Cardiac fibroblast (primary cell): ENCODE measurements around the gene MIDN.

Experiments used
- DNase-seq, 2 donors: peaks; one replicate each; pipeline versions ENCODE4 v3.0.0 to v3.0.0-alpha.2; 2010; ENCODE audit warnings: low read depth in 2 of 2
- H3K4me3 ChIP-seq, 2 donors: replicated peaks in 1 of 2; 1 replicate in 1 of 2; 2 replicates in 1 of 2; pipeline ENCODE4 v1.5.1; 2011; ENCODE audit warnings: low read depth in 2 of 2, low read length in 2 of 2, mild to moderate bottlenecking in 2 of 2, moderate library complexity in 1 of 2
- TF ChIP-seq, protein P1 (sequence below): IDR thresholded peaks from one replicate; pipeline ENCODE4 v1.5.1; 2011; ENCODE audit warnings: low read depth, mild to moderate bottlenecking, low read length, inconsistent platforms

Gene MIDN

DNA sequence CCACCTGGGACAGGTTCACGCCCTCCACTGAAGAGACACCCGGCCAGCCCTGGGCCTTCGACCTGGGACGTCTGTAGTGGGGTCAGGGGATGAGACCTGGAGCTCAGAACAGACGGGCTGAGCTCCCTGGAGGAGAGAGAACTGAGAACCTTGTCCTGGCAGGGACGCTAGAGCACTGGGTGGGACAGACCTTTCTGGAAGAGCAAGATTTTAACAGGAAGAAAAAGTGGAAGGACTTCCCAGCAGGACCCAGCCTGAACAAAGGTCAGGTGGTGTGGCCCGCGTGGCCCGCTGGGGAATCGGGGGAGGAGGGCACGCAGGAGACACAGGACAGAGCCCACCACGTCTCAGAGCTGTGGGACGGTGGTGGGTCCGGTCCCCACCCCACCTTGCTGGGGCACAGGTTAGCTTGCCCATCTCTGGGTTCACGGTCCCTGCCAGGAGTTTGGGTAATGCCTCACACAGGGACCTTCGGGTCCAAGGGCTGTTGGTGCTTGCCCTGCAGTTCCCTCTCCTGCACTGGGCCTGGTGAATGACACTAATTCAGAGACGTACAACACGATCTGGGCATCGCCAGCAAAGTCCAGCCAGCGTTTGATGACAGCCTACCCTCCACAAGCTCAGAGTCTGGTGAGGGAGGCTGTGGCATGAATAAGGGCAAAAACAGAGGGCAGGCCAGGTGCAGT lies 36.1 kb downstream of the MIDN start:
- no peak for DNase-seq
- H3K4me3 ChIP-seq = no peak overlapping the region
- TF ChIP-seq, protein P1, sequence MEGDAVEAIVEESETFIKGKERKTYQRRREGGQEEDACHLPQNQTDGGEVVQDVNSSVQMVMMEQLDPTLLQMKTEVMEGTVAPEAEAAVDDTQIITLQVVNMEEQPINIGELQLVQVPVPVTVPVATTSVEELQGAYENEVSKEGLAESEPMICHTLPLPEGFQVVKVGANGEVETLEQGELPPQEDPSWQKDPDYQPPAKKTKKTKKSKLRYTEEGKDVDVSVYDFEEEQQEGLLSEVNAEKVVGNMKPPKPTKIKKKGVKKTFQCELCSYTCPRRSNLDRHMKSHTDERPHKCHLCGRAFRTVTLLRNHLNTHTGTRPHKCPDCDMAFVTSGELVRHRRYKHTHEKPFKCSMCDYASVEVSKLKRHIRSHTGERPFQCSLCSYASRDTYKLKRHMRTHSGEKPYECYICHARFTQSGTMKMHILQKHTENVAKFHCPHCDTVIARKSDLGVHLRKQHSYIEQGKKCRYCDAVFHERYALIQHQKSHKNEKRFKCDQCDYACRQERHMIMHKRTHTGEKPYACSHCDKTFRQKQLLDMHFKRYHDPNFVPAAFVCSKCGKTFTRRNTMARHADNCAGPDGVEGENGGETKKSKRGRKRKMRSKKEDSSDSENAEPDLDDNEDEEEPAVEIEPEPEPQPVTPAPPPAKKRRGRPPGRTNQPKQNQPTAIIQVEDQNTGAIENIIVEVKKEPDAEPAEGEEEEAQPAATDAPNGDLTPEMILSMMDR = no peak

DNA sequence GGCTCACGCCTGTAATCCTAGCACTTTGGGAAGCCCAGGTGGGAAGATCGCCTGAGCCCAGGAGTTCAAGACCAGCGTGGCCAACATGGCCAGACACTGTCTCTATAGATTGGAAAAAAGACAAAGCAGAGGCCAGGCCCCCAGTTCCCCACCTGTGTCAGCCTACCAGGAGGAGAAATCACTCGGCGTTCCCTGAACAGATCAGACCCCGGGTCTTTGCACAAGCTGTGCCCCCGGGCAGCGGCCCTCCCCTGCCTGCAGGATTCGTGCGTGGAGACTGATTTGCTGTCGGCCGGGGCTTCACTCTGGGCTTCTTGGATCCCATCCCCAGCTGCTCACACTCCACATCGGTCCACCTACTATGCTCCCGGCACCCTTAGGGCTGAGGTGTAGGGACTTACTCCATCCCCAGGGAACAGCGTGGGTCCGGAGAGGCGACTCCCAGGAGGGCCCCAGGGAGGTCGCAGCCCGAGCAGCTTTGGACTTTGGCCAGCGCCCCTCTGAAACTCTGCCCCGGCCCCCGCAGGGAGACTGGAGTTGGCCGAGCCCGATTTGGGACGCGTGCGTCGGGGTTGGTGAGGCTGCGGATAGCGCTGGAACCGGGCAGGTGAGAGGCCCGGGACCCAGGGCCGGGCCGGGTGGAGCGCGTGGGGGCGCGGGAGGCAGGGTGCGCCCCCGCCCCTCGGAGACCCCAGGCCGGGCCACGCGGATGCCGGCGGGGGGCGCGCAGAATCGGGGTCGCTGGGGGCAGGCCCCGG lies 36.8 kb downstream of the MIDN start:
- no peak overlapping the region for H3K4me3 ChIP-seq
- TF ChIP-seq, protein P1 = no peak
- no peak for DNase-seq

DNA sequence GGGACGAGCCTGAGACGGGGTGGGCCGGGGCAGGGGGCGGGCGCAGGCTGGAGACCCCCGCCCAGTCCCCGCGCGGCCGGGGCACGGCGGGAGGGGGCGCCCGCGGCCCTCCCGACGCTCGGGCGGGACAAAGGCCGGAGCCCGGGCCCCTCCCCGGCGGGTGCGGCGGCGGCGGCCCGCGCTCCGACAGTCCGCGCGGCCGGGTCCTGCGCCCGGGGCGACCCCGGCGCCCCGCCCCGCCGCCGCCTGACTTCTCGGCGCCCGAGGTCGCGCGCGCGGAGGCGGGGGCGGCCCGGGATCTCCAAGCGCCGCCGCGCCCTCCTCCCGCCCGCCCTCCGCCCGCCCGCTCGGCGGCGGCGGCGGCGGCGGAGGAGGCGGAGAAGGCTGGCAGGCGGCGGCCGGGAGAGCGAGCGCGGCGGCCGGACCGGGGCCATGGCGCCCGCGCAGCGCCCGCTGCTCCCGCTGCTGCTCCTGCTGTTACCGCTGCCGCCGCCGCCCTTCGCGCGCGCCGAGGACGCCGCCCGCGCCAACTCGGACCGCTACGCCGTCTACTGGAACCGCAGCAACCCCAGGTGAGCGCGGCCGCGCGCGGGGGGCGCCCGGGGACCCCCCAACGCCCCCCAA lies 37.5 kb downstream of the MIDN start, which contains the start of gene EFNA2:
TSS of gene EFNA2 (plus strand) at position 137 of the 624 bp plus-strand sequence. CDS start at position 433, 296 bp downstream.
- TF ChIP-seq, protein P1 = no peak
- no peak for DNase-seq
- H3K4me3 ChIP-seq = no peak within 1 kb of the TSS

DNA sequence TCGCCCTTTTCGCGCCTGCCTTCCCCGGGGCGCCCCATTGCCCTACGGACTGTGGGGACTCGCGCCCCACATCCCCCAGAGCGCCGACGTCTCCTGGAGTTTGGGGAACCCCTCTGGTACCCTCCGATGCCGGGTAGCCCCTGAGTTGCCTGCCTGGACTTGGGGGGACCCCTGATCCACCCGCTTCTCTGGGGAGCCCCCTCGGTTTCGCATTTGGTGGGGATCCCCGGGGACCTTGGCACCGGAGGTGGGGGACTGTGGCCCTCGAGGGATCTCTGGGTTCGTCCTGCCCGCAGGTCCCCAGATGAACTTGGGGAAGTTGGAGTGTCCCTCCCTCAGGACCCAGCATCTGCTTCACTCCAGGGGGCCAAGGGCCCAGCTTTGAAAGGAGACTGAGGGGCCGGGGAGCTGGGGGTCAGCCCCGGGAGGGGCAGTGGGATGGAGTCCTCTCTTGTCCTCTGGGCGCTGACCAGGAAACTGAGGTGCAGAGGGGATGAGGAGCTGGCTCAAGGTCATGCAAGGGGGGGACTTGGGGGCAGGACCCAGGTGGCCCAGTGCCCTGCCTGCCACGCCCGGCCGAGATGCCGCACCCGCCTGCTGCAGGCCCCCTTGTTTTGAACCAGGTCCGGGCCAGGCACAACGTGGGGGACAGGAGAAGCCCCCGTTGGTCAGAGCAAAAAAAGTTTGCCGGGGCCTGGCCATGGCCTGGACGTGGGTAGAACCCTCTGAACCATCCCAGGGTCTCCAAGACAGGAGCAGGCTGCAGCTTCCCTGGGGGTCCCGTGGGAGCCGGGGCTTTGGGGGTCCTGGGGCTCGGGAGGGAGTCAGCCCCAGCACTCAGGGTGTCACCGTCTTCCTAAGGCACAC lies 38.3 kb downstream of the MIDN start:
- TF ChIP-seq, protein P1 = no peak
- H3K4me3 ChIP-seq = no peak overlapping the region
- no peak for DNase-seq

DNA sequence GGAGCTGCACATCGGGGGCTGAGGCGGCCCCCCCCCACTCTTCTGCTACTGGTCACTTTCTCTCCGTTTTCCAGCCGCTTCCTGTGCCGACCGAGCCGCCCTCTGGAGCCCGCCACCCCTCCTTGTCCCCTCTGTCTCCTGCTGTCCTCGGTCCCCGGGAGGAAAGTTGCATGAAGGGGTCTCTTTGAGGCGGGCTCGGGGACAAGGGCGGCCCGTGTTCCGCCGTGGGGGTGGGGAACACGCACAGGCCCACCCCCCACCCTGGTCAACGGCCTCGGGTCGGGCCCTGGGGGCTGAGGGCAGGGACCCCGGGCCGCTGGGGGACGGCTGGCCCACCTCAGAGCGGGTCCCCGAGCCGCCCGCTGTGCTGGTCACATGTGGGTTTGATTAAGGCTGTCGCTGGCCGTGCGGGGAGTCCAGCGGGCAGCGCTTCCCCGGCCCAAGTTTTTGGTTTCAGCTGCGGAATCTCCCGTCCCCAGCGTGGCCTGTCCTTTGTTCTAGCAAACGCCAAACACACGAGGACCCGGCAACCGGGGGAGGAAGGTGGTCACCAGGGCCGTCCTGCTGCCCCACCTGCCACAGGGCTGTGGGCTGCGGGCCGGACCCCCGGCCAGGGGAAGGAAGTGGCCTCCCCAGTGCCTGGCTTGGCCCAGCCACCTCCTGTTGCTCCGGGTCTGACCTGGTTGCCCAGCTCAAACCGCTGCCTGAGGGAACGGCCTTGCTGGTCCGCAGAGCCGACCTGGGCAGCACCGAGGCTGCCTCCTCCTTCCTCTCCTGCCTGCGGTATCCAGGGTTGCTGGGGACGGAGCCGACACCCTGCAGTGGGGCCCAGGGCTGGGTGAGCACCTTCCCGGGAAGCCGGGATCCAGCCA lies 39.2 kb downstream of the MIDN start:
- no peak overlapping the region for H3K4me3 ChIP-seq
- no peak for DNase-seq
- TF ChIP-seq, protein P1 = no peak

DNA sequence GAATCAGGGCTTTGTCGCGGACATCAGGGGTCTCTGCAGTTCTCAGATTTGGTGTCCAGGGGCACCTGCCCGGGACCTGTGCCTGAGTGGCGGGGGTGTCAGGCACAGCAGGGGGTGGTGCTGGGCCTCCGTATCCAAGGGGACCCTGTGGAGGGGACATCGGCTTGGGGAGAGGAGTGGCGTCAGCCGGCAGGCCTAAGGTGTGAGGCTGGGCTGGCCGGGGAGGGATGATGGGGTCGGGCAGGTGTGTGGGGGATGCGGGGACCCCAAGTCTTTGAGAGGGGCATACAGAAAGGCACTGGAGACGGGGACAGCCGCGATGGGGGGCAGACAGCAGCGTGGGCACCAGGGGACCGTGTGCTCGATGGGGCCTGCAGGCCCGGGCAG lies 39.8 kb downstream of the MIDN start:
- no peak overlapping the region for H3K4me3 ChIP-seq
- TF ChIP-seq, protein P1 = no peak
- no peak for DNase-seq
